Duodenal mucosa (tissue), 2 donors: ENCODE results near the gene EMD.

Source experiments
- H3K27ac ChIP-seq: one replicate; pipeline ENCODE4 v1.7.0; 2013; ENCODE audit warnings: low read depth, low read length
- H3K27me3 ChIP-seq, 2 donors: one replicate each; pipeline ENCODE4 v1.7.0; 2013; ENCODE audit warnings: low read length in 2 of 2, control low read depth in 1 of 2; ENCODE audit not compliant: insufficient read depth in 2 of 2, control insufficient read depth in 1 of 2
- H3K36me3 ChIP-seq, 2 donors: one replicate each; pipeline ENCODE4 v1.7.0; 2013; ENCODE audit warnings: low read length in 2 of 2, control low read depth in 1 of 2; ENCODE audit not compliant: insufficient read depth in 2 of 2, control insufficient read depth in 1 of 2
- H3K4me1 ChIP-seq, 2 donors: one replicate each; pipeline ENCODE4 v1.7.0; 2013; ENCODE audit warnings: low read length in 2 of 2, control low read depth in 1 of 2; ENCODE audit not compliant: insufficient read depth in 2 of 2, control insufficient read depth in 1 of 2
- H3K4me3 ChIP-seq, 2 donors: one replicate each; pipeline ENCODE4 v1.7.0; 2013; ENCODE audit warnings: low read length in 2 of 2, low read depth in 1 of 2
- H3K9ac ChIP-seq, 2 donors: one replicate each; pipeline ENCODE4 v1.7.0; 2013; ENCODE audit warnings: low read length in 2 of 2, low read depth in 1 of 2
- H3K9me3 ChIP-seq, 2 donors: one replicate each; pipeline ENCODE4 v1.7.0; 2013; ENCODE audit warnings: low read length in 2 of 2, control low read depth in 1 of 2; ENCODE audit not compliant: control insufficient read depth in 1 of 2

Gene EMD

GRCh38 chrX:154355094-154355775 lies 23.9 kb upstream of the EMD start:
- Histone ChIP-seq H3K27ac (no peak overlapping the region), H3K9me3 (no peaks in the 10 kb centered on the region), H3K4me1 (peaks cover 8 to 17% of the 10 kb centered on the region in 2 donors), H3K27me3 (no peaks in the 10 kb centered on the region), H3K9ac (no peak overlapping the region), H3K4me3 (no peak overlapping the region), H3K36me3 (peaks cover 5 to 44% of the 10 kb centered on the region in 2 donors)

DNA sequence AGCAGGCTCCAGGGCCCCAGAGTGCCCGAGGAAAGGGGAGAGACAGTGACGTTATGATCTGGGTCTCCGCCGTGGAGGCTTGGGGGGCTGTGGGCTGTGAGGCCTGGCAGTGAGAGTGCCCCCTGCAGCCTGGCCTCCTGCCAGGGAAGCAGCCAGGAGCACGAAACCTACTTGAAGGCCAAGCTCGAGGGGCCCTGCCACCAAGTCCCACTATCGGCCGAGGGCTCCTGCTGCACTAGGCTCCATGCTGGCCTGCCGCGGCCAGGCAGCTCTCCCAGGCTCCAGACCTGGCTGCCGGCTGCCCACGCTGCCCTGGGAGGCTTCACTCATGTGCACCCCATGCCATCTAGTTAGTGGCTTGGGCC lies 23.3 kb upstream of the EMD start:
- Histone ChIP-seq H3K4me1 (peaks cover 3 to 12% of the 10 kb centered on the region in 2 donors), H3K27me3 (no peaks in the 10 kb centered on the region), H3K4me3 (no peak overlapping the region), H3K9me3 (no peaks in the 10 kb centered on the region), H3K36me3 (peaks cover 5 to 44% of the 10 kb centered on the region in 2 donors), H3K27ac (no peak overlapping the region), H3K9ac (no peak overlapping the region)

DNA sequence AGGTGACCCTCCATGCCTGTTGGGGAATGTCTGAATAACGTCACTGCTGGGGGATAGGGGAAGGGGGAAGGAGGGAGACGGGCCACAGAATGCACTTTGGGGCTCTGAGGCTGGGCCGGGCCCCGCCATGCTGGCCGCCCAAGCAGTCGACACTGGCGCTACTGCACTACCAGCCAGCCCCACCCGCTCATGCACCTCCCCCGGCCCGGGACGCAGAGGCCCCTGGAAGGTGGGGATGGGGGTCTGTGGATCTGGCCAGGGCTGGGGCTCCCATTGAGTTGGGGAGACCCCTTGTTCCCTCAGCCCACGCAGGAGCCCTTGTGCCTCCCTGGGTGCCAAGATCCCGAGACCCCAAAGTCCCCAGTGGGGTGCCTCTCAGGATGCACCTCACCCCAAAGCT lies 22.5 kb upstream of the EMD start:
- no peaks in the 10 kb centered on the region for H3K9me3 ChIP-seq
- no peak overlapping the region for H3K9ac ChIP-seq
- H3K36me3 ChIP-seq = peaks cover 9 to 50% of the 10 kb centered on the region in 2 donors
- no peaks in the 10 kb centered on the region for H3K27me3 ChIP-seq
- no peak overlapping the region for H3K4me3 ChIP-seq
- H3K27ac ChIP-seq = no peak overlapping the region
- peaks cover 0 to 5% of the 10 kb centered on the region in 2 donors for H3K4me1 ChIP-seq

- H3K27ac ChIP-seq = no peak overlapping the region
- no peaks in the 10 kb centered on the region for H3K27me3 ChIP-seq
- H3K9ac ChIP-seq = no peak overlapping the region
- H3K4me1 ChIP-seq = no peaks in the 10 kb centered on the region
- peaks cover 11 to 50% of the 10 kb centered on the region in 2 donors for H3K36me3 ChIP-seq
- H3K4me3 ChIP-seq = no peak overlapping the region
- no peaks in the 10 kb centered on the region for H3K9me3 ChIP-seq
These were observed 21.9 kb upstream of the EMD start for GRCh38 chrX:154357205-154357604.

- Histone ChIP-seq H3K27ac (no peak overlapping the region), H3K9me3 (no peaks in the 10 kb centered on the region), H3K4me3 (no peak overlapping the region), H3K4me1 (no peaks in the 10 kb centered on the region), H3K27me3 (no peaks in the 10 kb centered on the region), H3K36me3 (peaks cover 11 to 51% of the 10 kb centered on the region in 2 donors), H3K9ac (no peak overlapping the region)
These were observed 21.1 kb upstream of the EMD start for GRCh38 chrX:154358011-154358410.

GRCh38 chrX:154358829-154359228 lies 20.3 kb upstream of the EMD start:
- peaks cover 11 to 48% of the 10 kb centered on the region in 2 donors for H3K36me3 ChIP-seq
- no peaks in the 10 kb centered on the region for H3K4me1 ChIP-seq
- H3K9me3 ChIP-seq = no peaks in the 10 kb centered on the region
- H3K9ac ChIP-seq = no peak overlapping the region
- no peak overlapping the region for H3K27ac ChIP-seq
- no peaks in the 10 kb centered on the region for H3K27me3 ChIP-seq
- no peak overlapping the region for H3K4me3 ChIP-seq

DNA sequence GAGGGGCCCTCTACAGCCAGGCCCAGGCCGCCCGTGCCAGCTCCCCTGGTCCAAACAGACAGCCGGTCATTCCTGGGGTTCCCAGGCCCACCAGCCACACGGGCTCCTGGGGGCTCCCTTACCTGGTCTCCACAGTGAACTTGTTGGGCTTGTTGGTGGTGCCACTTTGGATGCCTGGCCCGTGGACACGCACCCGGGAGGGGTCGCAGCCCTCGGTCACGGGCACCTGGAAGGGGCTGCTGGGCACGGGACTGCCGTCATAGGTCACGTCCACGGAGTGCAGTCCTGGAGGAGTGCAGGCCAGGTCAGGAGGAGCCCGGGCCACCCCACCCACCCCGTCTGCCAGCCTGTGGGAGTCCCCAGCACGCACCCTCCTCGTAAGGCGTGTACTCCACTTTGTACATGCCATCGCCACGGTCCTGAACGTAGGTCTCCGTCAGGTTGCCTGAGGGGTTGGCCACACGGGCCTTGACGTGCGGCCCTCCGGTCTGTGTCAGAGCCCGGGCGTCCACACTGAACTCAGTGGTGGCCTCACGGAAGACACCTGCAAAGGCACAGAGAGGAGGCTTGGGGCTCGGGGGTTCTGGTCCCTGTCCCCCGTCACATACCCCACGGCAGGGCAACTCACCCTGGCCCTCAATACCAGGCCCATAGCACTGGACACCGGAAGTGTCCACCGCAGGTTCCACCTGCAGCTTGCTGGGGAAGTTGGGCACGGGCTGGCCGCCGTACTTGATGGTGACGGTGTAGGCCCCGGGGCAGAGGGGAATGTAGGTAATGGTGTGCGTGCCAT lies 19.5 kb upstream of the EMD start:
- H3K4me3 ChIP-seq = no peak overlapping the region
- H3K9me3 ChIP-seq = no peaks in the 10 kb centered on the region
- peaks cover 11 to 48% of the 10 kb centered on the region in 2 donors for H3K36me3 ChIP-seq
- H3K27ac ChIP-seq = no peak overlapping the region
- H3K9ac ChIP-seq = no peak overlapping the region
- no peaks in the 10 kb centered on the region for H3K27me3 ChIP-seq
- H3K4me1 ChIP-seq = no peaks in the 10 kb centered on the region

DNA sequence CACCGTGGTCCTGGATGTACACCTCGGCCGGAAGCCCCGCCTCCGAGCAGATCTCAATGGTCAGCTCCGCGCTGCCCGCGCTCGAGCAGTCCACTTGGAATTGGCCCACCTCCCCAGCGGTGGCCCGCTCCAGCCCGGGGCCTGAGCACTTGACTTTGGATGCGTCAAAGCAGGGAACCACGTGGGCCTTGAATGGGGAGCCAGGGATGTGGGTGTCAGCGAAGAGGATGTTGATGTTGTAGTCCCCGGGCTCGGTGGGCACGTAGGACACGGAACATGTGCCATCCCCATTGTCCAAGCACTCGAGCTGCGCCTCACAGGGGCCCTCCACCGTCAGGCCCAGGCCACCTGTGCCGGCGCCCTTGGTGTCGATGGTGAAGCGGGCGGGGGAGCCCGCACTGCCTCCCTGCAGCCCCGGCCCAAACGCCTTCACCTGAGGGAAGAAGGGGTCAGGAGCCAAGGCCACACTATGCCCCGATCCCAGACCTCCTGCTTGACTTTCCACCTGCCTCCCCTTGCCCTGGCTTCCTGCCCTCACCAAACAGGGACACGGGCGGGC lies 18.9 kb upstream of the EMD start:
- no peaks in the 10 kb centered on the region for H3K9me3 ChIP-seq
- no peak overlapping the region for H3K4me3 ChIP-seq
- H3K27ac ChIP-seq = no peak overlapping the region
- H3K27me3 ChIP-seq = no peaks in the 10 kb centered on the region
- H3K36me3 ChIP-seq = peaks cover 11 to 48% of the 10 kb centered on the region in 2 donors
- no peak overlapping the region for H3K9ac ChIP-seq
- H3K4me1 ChIP-seq = no peaks in the 10 kb centered on the region

GRCh38 chrX:154362085-154362742 lies 16.9 kb upstream of the EMD start:
- H3K27ac ChIP-seq = no peak overlapping the region
- no peaks in the 10 kb centered on the region for H3K4me1 ChIP-seq
- peaks cover 11 to 53% of the 10 kb centered on the region in 2 donors for H3K36me3 ChIP-seq
- no peaks in the 10 kb centered on the region for H3K9me3 ChIP-seq
- no peak overlapping the region for H3K9ac ChIP-seq
- H3K27me3 ChIP-seq = no peaks in the 10 kb centered on the region
- no peak overlapping the region for H3K4me3 ChIP-seq
